Dedifferentiated amniotic fluid mesenchymal stem cell (primary cell): ENCODE data around the gene ARMH1.

Experiments used
- DNase-seq: peaks from one replicate; pipeline ENCODE4 v3.0.0-alpha.2; 2016; ENCODE audit errors: extremely low spot score

Gene ARMH1

GRCh38 chr1:44674113-44675000, at the start of gene ARMH1, which contains the start of gene TMEM53:
TSS of gene ARMH1 (plus strand) at chr1:44674714. CDS start at chr1:44689698, 14,984 bp downstream.
TSS of gene TMEM53 (minus strand) at chr1:44674481. CDS start at chr1:44674391, 90 bp downstream.
- peak; percentile 99 for DNase-seq

- no peak for DNase-seq
Observed at GRCh38 chr1:44625348-44625747, 49.2 kb upstream of the ARMH1 start.

- peak; percentile 30 for DNase-seq
Observed at GRCh38 chr1:44628962-44629756, 45.4 kb upstream of the ARMH1 start.

GRCh38 chr1:44630116-44630515, 44.4 kb upstream of the ARMH1 start:
- DNase-seq = no peak

DNA sequence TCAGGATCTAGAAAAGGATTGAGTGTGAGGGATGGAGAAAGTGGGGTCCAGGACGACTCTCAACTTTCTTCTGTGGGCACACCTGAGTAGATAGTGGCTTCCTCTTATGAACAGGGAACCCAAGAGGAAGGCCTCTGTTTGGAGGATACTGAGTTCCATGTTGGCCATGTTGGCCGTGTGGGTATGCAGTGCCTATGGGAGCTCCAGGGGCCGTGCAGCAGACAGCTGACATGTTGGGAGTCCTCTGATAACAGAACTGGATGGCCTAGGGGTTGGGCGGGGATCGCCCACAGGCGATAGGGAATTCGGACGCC, 43.2 kb upstream of the ARMH1 start:
- no peak for DNase-seq

GRCh38 chr1:44631647-44632539, 42.6 kb upstream of the ARMH1 start:
- peak; percentile 74 for DNase-seq

DNA sequence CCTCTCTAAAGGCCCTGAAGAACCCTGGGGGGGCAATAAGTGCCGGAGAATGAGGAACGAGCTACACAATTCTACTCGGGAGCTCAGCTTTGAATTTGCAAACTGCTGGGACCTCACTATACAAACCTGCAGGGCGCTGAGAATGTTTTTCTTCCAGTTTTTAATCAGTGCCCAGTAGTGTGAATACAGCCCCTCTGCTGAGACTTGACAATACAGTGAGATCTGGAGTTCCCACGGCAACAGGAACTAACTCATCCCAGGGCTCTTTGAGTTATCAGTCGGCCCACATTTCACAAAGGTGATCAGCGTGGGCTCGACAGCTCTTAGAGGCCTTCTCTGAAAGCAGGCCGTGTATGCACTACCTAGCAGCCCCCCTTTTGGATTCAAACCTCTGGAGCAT, 41.9 kb upstream of the ARMH1 start:
- DNase-seq = no peak

GRCh38 chr1:44634606-44635189, 39.8 kb upstream of the ARMH1 start:
- DNase-seq = no peak

- DNase-seq = no peak
Observed at GRCh38 chr1:44635439-44635838, 39.1 kb upstream of the ARMH1 start.

GRCh38 chr1:44636083-44636687, 38.3 kb upstream of the ARMH1 start:
- no peak for DNase-seq

DNA sequence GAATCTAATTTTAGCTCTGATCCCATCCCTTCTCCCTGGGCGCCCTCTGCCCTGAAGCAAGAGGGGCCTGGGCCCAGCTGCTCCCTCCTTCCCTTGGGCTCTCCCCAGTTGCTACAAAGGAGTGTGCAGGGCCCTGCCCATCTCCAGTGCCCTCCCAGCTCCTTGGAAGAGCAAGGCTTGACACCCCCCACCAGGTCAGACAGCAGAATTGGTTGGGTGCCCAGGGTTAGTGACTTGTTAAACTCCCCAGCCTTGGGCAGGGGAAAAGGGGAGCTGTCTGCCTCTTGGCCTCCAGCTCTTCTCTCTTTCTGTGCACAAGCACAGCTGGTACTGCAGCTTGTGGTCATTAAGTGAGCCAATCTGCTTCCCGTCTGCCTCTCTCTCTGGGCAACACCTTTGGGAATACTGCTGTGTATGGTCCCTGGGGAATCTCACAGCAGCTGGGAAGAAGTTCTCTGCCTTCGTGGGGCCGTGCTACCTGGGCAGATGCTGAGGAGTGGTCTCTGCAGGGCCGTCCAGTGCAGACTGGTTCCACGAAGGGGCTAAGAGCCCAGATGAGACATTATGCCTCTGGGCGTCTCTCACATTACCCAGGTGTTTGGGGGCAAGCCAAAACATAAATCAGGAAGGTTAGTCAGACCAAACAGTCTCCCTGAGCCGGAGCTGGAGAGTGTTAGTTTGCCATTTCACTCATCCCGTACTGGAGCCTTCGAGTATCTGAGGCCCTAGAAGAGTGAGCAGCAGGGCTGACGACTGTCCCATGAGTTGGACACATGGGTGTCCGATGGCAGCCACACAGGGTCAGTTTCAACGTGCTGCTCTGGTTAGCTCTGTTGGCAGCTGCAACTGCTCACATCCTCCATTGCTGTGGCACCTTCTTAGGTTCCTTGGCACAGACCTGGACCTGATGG, 37.6 kb upstream of the ARMH1 start:
- no peak for DNase-seq

- no peak for DNase-seq
Observed at GRCh38 chr1:44637702-44638411, 36.7 kb upstream of the ARMH1 start.

GRCh38 chr1:44640200-44640853, 34.2 kb upstream of the ARMH1 start:
- no peak for DNase-seq

GRCh38 chr1:44641126-44642102, 33.1 kb upstream of the ARMH1 start:
- no peak for DNase-seq

DNA sequence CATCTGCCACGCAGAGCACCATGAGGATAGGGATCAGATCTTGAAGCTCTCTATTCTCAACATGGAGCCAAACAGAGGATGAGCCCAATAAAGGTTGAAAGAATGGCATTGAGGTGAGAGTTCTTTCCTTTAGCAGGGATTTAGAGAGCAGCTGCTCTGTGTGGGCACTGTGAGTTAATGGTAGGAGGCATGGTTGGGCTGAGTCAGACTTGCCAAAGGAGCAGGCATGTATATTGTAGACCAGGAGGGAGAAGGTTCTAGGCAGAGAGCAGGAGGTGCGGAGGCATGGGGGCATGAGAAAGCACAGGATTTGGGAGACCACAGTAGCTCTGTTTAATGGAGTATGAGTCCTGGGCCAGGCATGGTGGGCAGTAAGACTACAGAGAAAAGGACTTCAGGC, 32.3 kb upstream of the ARMH1 start:
- DNase-seq = no peak

DNA sequence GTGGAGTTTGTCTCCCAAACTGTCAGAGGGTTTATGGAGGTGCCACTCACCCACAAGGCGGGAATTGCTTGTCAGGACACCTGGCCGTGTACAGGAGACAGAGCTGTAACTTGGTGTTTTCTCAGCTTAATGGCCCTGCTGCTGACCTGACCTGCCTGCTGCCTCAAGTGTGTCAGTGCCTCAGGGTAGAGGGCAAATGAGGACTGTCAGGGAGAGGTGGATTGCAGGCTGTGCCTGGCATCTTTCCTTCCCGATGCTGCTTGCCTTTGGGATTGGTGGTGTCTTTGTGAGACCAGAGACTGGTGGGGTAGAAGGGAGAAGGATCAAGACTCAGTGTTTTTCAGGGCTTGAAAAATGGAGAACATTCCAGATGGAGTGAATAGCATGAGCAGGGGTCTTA, 31.6 kb upstream of the ARMH1 start:
- no peak for DNase-seq

DNA sequence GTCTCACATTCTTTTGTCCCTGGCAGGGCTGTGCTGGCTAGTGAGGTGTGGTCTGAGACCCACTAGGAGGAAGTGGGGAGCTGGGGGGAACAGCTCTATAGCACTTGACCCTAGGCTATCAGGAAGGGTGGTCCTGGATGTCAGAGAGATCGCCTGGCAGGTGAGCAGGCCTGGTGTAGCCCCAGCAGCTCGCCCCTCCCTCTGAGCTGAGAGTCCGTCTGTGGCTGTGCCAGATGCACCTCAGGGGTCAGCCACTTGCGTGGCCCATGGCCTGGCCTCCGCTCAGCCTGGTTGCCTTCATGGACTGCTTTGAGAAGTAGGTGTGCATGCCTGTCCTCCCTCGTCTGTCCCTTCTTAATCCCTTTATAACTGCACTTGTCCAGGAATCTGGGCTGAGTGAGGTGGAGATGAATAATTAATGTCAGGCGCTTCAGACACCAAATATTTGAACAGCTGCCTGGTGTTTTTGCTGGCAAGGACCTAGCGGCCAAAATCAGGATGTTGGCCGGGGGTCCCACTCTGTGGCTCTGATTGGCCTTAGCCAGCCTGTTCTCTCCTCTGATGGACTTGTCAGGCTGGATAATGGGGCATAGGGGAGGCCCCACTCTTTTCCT, 30.7 kb upstream of the ARMH1 start:
- no peak for DNase-seq
